ENCODE results near the gene ZNF438. TPM values are rescaled to one million over a fixed set of nuclear protein-coding genes. Genes with fewer than 3 reads are reported as not detected.

ZNF438 gene
- total and polyA plus RNA-seq, 8 donors: 9.6 to 20.1 (median 10.7) TPM

- H3K27ac ChIP-seq: no peak overlapping the region
- no peak overlapping the region for H3K4me3 ChIP-seq
Measured at GRCh38 chr10:30834153-30834552, 197.5 kb downstream of the ZNF438 start.

GRCh38 chr10:30833628-30833970 lies 198.1 kb downstream of the ZNF438 start:
- intact Hi-C loops (cut with DNase I): no loop called here
- no peak for DNase-seq
- no peak for ATAC-seq
- Histone ChIP-seq H3K27ac (no peak overlapping the region), H3K9me3 (no peaks in the 10 kb centered on the region), H3K36me3 (no peaks in the 10 kb centered on the region), H3K27me3 (no peaks in the 10 kb centered on the region), H3K4me3 (no peak overlapping the region), H3K4me1 (no peaks in the 10 kb centered on the region)
- no peak for TF ChIP-seq CTCF (IDR thresholded peaks at IDR 0.05)

More at GRCh38 chr10:30834153-30834552, 197.5 kb downstream of the ZNF438 start:
- DNase-seq (no peak), ATAC-seq (no peak)
- no peaks in the 10 kb centered on the region for H3K27me3 ChIP-seq
- no peaks in the 10 kb centered on the region for H3K4me1 ChIP-seq
- H3K36me3 ChIP-seq: no peaks in the 10 kb centered on the region
- intact Hi-C loops (cut with DNase I): no loop called here
- TF ChIP-seq CTCF (IDR thresholded peaks at IDR 0.05): no peak
- H3K9me3 ChIP-seq: no peaks in the 10 kb centered on the region

- ATAC-seq (no peak), DNase-seq (peak in 1 of 4 donors; percentile 47)
- no peak overlapping the region for H3K27ac ChIP-seq
- no peak for TF ChIP-seq CTCF (IDR thresholded peaks at IDR 0.05)
- no peaks in the 10 kb centered on the region for H3K4me1 ChIP-seq
- H3K9me3 ChIP-seq: no peaks in the 10 kb centered on the region
- H3K27me3 ChIP-seq: no peaks in the 10 kb centered on the region
- H3K4me3 ChIP-seq: no peak overlapping the region
- intact Hi-C loops (cut with DNase I): no loop called here
- H3K36me3 ChIP-seq: no peaks in the 10 kb centered on the region
Measured at GRCh38 chr10:30832749-30833627, 198.7 kb downstream of the ZNF438 start.

GRCh38 chr10:30832001-30832748 lies 199.5 kb downstream of the ZNF438 start:
- intact Hi-C loops (cut with DNase I): no loop called here
- Histone ChIP-seq H3K36me3 (no peaks in the 10 kb centered on the region), H3K4me1 (no peaks in the 10 kb centered on the region), H3K27me3 (no peaks in the 10 kb centered on the region), H3K4me3 (no peak overlapping the region), H3K9me3 (no peaks in the 10 kb centered on the region), H3K27ac (no peak overlapping the region)
- no peak for ATAC-seq
- TF ChIP-seq CTCF (IDR thresholded peaks at IDR 0.05): no peak
- DNase-seq: no peak

- Histone ChIP-seq H3K27me3 (no peaks in the 10 kb centered on the region), H3K27ac (no peak overlapping the region), H3K4me3 (no peak overlapping the region), H3K36me3 (no peaks in the 10 kb centered on the region), H3K9me3 (no peaks in the 10 kb centered on the region), H3K4me1 (no peaks in the 10 kb centered on the region)
- DNase-seq (no peak), ATAC-seq (no peak)
- intact Hi-C loops (cut with DNase I): no loop called here
- no peak for TF ChIP-seq CTCF (IDR thresholded peaks at IDR 0.05)
Measured at GRCh38 chr10:30831426-30831825, 200.2 kb downstream of the ZNF438 start.

Measured in left lung (tissue), 10 donors.